Brain microvascular endothelial cell (primary cell): Measurements from ENCODE around the gene SOWAHA.
A peak's percentile ranks its signal among the peaks of the same experiment; 100 is the strongest.

Experiments
- DNase-seq: peaks from one replicate; pipeline ENCODE4 v3.0.0-alpha.2; 2020
- H3K27ac ChIP-seq: fragments of 250-450 bp; sonication (Bioruptor Pico); 2 replicates; pipeline ENCODE4 v1.5.1; 2020; ENCODE audit warnings: mild to moderate bottlenecking, moderate library complexity
- H3K27me3 ChIP-seq: fragments of 250-450 bp; sonication (Bioruptor Pico); replicated peaks from 2 replicates; pipeline ENCODE4 v1.5.1; 2020; ENCODE audit warnings: mild to moderate bottlenecking
- H3K36me3 ChIP-seq: fragments of 250-450 bp; sonication (Bioruptor Pico); replicated peaks from 2 replicates; pipeline ENCODE4 v1.5.1; 2020; ENCODE audit warnings: mild to moderate bottlenecking
- H3K4me3 ChIP-seq: 2 replicates; pipeline ENCODE4 v1.5.1; 2011; ENCODE audit warnings: low read depth, mild to moderate bottlenecking, control low read depth, low read length, moderate library complexity
- CTCF ChIP-seq: IDR thresholded peaks from 2 replicates; pipeline ENCODE4 v1.5.1; 2011; ENCODE audit warnings: low read depth, mild to moderate bottlenecking, moderate library complexity, low read length, control low read depth, inconsistent platforms; ENCODE audit errors: missing control alignments
- in situ Hi-C: cut with HindIII; loops from 2 replicates; pipeline ENCODE4 v1.10.0; 2017; ENCODE audit warnings: low sequenced_read_pairs, low pct_ligation_motif_present

The SOWAHA gene

GRCh38 chr5:132838516-132839282, 25.6 kb downstream of the SOWAHA start:
- H3K27ac ChIP-seq, result no peak overlapping the region
- no peaks in the 10 kb centered on the region for H3K36me3 ChIP-seq
- H3K4me3 ChIP-seq, result no peak overlapping the region
- no peak for DNase-seq
- TF ChIP-seq CTCF, result no peak
- in situ Hi-C loops, result no loop called here
- H3K27me3 ChIP-seq, result no peaks in the 10 kb centered on the region

- TF ChIP-seq CTCF, result no peak
- in situ Hi-C loops, result no loop called here
- H3K4me3 ChIP-seq, result no peak overlapping the region
- H3K27ac ChIP-seq, result peak overlapping the region; percentile 44
- H3K36me3 ChIP-seq, result no peaks in the 10 kb centered on the region
- H3K27me3 ChIP-seq, result no peaks in the 10 kb centered on the region
- DNase-seq, result peak; percentile 42
Observed at GRCh38 chr5:132839426-132840301, 26.6 kb downstream of the SOWAHA start.

- H3K36me3 ChIP-seq, result no peaks in the 10 kb centered on the region
- H3K4me3 ChIP-seq, result no peak overlapping the region
- no peak for TF ChIP-seq CTCF
- no peaks in the 10 kb centered on the region for H3K27me3 ChIP-seq
- H3K27ac ChIP-seq, result peak overlapping the region; percentile 44
- no peak for DNase-seq
- in situ Hi-C loops, result no loop called here
Observed at GRCh38 chr5:132840313-132840712, 27.2 kb downstream of the SOWAHA start.

GRCh38 chr5:132840896-132841295, 27.8 kb downstream of the SOWAHA start:
- no peak for TF ChIP-seq CTCF
- Histone ChIP-seq H3K27ac (no peak overlapping the region), H3K27me3 (no peaks in the 10 kb centered on the region), H3K36me3 (no peaks in the 10 kb centered on the region), H3K4me3 (no peak overlapping the region)
- in situ Hi-C loops, result no loop called here
- no peak for DNase-seq

- in situ Hi-C loops, result no loop called here
- no peak for DNase-seq
Observed at GRCh38 chr5:132841305-132841704, 28.2 kb downstream of the SOWAHA start.

More at GRCh38 chr5:132841305-132841704, 28.2 kb downstream of the SOWAHA start:
- TF ChIP-seq CTCF, result no peak
- Histone ChIP-seq H3K4me3 (no peak overlapping the region), H3K27me3 (no peaks in the 10 kb centered on the region), H3K27ac (no peak overlapping the region), H3K36me3 (no peaks in the 10 kb centered on the region)
